Parathyroid adenoma (tissue), 2 donors: ENCODE data around the gene LNPK.

ENCODE experiments used
- H2AFZ ChIP-seq: fragments of 300-600 bp; sonication (generic); one replicate; pipeline ENCODE4 v1.7.0; 2017; ENCODE audit warnings: antibody characterized with exemption, mild to moderate bottlenecking
- H3K27ac ChIP-seq: fragments of 300-600 bp; sonication (generic); one replicate; pipeline ENCODE4 v1.7.0; 2017
- H3K27me3 ChIP-seq: fragments of 300-600 bp; sonication (generic); one replicate; pipeline ENCODE4 v1.7.0; 2017; ENCODE audit warnings: low read length; ENCODE audit not compliant: control insufficient read depth, insufficient read depth
- H3K36me3 ChIP-seq: fragments of 300-600 bp; sonication (generic); one replicate; pipeline ENCODE4 v1.7.0; 2017; ENCODE audit warnings: low read length; ENCODE audit not compliant: control insufficient read depth, insufficient read depth
- H3K4me1 ChIP-seq: fragments of 300-600 bp; sonication (generic); one replicate; pipeline ENCODE4 v1.7.0; 2017; ENCODE audit warnings: control low read depth
- H3K4me2 ChIP-seq: fragments of 300-600 bp; sonication (generic); one replicate; pipeline ENCODE4 v1.7.0; 2017; ENCODE audit warnings: low read length
- H3K4me3 ChIP-seq: fragments of 300-600 bp; sonication (generic); one replicate; pipeline ENCODE4 v1.7.0; 2017; ENCODE audit warnings: low read depth, low read length
- H3K79me2 ChIP-seq: fragments of 300-600 bp; sonication (generic); one replicate; pipeline ENCODE4 v1.7.0; 2017; ENCODE audit warnings: control low read depth
- H3K9ac ChIP-seq: fragments of 300-600 bp; sonication (generic); one replicate; pipeline ENCODE4 v1.7.0; 2017; ENCODE audit warnings: mild to moderate bottlenecking
- H3K9me3 ChIP-seq: fragments of 300-600 bp; sonication (generic); one replicate; pipeline ENCODE4 v1.7.0; 2017; ENCODE audit warnings: low read length; ENCODE audit not compliant: control insufficient read depth
- CTCF ChIP-seq: fragments of 300-600 bp; sonication (generic); IDR thresholded peaks from one replicate; pipeline ENCODE4 v1.7.0; 2017; ENCODE audit warnings: antibody characterized with exemption, mild to moderate bottlenecking
- donor health status: primary hyperparathyroidism.

Gene LNPK

GRCh38 chr2:175935289-175936181 is 66.5 kb downstream of the LNPK start:
- H3K4me3 ChIP-seq = no peak overlapping the region
- H3K4me1 ChIP-seq = no peaks in the 10 kb centered on the region
- no peak overlapping the region for H2AFZ ChIP-seq
- no peak overlapping the region for H3K27ac ChIP-seq
- no peaks in the 10 kb centered on the region for H3K9me3 ChIP-seq
- no peaks in the 10 kb centered on the region for H3K27me3 ChIP-seq
- H3K79me2 ChIP-seq = no peaks in the 10 kb centered on the region
- TF ChIP-seq CTCF = no peak
- H3K9ac ChIP-seq = no peak overlapping the region
- H3K4me2 ChIP-seq = no peak overlapping the region
- no peaks in the 10 kb centered on the region for H3K36me3 ChIP-seq

GRCh38 chr2:175932675-175933074 is 69.4 kb downstream of the LNPK start:
- no peaks in the 10 kb centered on the region for H3K79me2 ChIP-seq
- H3K27ac ChIP-seq = no peak overlapping the region
- H3K36me3 ChIP-seq = peaks cover 4% of the 10 kb centered on the region
- H3K4me2 ChIP-seq = no peak overlapping the region
- no peak overlapping the region for H3K4me3 ChIP-seq
- H3K9ac ChIP-seq = no peak overlapping the region
- TF ChIP-seq CTCF = no peak
- H3K9me3 ChIP-seq = no peaks in the 10 kb centered on the region
- no peaks in the 10 kb centered on the region for H3K27me3 ChIP-seq
- H3K4me1 ChIP-seq = no peaks in the 10 kb centered on the region
- no peak overlapping the region for H2AFZ ChIP-seq

GRCh38 chr2:175931805-175932204 is 70.3 kb downstream of the LNPK start:
- Histone ChIP-seq H2AFZ (no peak overlapping the region), H3K4me3 (no peak overlapping the region), H3K9me3 (no peaks in the 10 kb centered on the region), H3K79me2 (no peaks in the 10 kb centered on the region), H3K27me3 (no peaks in the 10 kb centered on the region), H3K27ac (no peak overlapping the region), H3K36me3 (peaks cover 4% of the 10 kb centered on the region), H3K4me1 (no peaks in the 10 kb centered on the region), H3K9ac (no peak overlapping the region), H3K4me2 (no peak overlapping the region)
- TF ChIP-seq CTCF = no peak

GRCh38 chr2:175930504-175930903 is 71.6 kb downstream of the LNPK start:
- Histone ChIP-seq H3K9me3 (no peaks in the 10 kb centered on the region), H3K27ac (no peak overlapping the region), H3K4me2 (no peak overlapping the region), H3K27me3 (no peaks in the 10 kb centered on the region), H3K36me3 (peaks cover 4% of the 10 kb centered on the region), H3K4me1 (no peaks in the 10 kb centered on the region), H2AFZ (no peak overlapping the region), H3K9ac (no peak overlapping the region), H3K4me3 (no peak overlapping the region), H3K79me2 (no peaks in the 10 kb centered on the region)
- TF ChIP-seq CTCF = no peak

GRCh38 chr2:175929850-175930249 is 72.2 kb downstream of the LNPK start:
- no peak for TF ChIP-seq CTCF
- H3K4me2 ChIP-seq = peak overlapping the region; percentile 23
- H3K79me2 ChIP-seq = no peaks in the 10 kb centered on the region
- no peak overlapping the region for H2AFZ ChIP-seq
- no peak overlapping the region for H3K4me3 ChIP-seq
- no peak overlapping the region for H3K27ac ChIP-seq
- no peaks in the 10 kb centered on the region for H3K27me3 ChIP-seq
- H3K9ac ChIP-seq = no peak overlapping the region
- H3K9me3 ChIP-seq = no peaks in the 10 kb centered on the region
- H3K4me1 ChIP-seq = no peaks in the 10 kb centered on the region
- peaks cover 4% of the 10 kb centered on the region for H3K36me3 ChIP-seq
